NCI-H1436 (cell line): ENCODE measurements around the gene ZBTB18.
"Not testable (repeated sequence)": the region's sequence is repeated elsewhere in the genome, so short reads cannot be mapped to it uniquely, and the experiment has no call there.

Experiments
- DNase-seq: peaks from one replicate; lab custom pipeline; 2025; lab: John Stamatoyannopoulos, UW

The ZBTB18 gene

DNA sequence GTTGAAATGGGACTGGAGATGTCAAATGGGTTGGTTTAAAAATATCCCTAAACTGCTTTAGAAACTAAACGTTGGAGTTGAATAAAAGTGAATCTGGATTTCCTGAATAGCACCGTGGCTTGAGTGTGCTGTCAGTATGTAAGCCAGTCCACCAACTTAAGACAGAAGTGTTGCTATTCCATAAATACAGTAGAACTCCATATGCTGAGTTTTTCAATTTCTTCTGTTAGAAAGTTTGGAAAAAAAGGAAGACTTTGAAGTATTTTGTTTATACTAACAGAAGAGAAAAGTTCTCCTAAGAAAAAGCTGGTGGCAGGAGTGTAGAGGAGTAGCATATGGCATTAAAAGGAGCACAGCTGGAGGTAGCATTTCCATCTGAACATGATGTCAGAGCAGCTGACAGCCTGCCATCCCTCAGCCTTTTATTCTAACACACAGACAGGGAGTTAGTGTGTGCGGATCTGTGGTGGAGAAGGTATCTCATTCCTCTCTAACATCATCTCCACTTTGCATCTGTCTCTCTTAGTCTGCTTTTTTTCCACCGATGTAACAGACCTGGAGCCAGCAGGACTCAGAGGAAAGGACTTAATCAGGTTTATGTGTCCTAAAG lies at the start of gene ZBTB18:
Gene ZBTB18 (plus strand): TSS at position 449 of the 610 bp plus-strand sequence. CDS start 149 bp downstream, at position 598.
- DNase-seq, result no peak

DNA sequence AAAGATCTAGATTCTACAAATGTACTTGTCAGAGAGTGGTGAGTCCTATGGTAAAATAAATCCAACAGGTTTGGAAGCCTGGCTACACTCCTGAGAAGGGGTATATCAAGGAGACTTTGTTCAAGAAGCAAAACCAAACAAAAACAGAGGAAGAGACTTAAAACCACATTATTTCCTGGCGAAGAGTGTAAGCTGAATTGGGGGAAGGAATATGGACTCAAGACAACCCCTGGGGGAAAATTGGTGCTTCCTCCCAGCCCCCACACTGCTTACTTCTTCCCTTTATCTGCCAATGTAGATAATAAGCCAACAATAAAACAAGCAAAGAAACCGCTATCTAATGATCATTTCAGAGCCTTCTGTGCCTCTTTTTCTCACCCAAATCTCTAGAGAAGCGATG lies 48.4 kb upstream of the ZBTB18 start:
- DNase-seq, result no peak

DNA sequence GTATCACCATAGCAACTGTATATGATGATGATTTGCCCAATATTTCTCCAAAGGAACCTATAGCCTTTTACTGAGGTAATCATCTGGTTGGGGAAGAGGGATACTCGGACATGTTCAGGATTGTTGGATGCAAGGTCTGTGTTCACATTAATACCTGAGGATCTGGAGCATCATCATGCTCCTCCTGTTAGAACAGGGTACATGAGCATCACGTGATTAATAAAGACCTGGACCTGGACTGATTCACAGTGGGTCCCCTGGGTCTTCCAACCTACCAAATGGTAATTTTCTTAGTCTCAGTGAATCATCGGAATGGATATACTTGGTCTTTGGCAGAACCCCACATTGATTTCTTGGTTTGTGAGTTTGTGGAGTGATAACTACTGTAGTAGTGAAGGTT lies 45.6 kb upstream of the ZBTB18 start:
- DNase-seq, result no peak

DNA sequence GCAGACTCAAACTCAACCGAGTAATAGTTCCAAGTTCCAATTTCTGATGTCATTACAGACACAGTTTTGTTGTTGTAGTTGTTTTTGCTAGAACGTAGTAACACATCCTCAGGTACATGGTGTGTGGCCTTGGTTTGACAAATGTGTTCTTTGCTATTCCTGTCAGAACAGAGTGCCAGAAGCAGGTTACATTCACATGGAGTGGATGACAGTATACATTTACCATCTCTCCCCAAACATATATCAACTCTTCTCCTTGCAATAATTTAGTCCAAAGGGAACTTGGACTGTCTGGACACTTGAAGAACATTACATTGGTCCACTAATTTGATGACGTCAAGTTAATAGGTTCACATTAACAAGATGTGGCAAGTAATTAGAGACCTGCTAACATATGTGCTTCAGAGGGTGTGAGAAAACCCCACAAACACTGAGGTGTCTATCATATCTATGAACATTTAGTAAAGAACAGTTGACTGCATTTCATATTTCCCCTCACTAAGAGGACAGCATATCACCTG lies 44.6 kb upstream of the ZBTB18 start:
- DNase-seq, result no peak

DNA sequence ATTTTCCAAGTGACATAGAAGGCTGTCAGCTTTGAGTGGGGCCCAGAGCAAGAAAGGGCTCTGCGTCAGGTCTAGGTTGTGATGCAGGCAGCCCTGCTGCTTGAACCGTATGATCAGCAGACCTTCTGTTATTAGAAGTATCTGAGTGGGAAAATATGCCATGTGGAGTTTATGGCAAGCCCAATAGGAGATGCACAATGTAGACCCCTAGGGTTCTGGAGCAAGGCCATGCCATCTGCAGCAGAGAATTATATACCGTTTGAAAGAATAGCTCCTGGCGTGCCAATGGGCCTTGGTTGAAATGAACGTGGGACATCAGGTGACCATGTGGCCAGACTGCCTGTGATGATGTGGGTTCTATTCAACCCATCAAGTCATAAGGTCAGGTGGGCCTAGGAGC lies 44.1 kb upstream of the ZBTB18 start:
- no peak for DNase-seq

DNA sequence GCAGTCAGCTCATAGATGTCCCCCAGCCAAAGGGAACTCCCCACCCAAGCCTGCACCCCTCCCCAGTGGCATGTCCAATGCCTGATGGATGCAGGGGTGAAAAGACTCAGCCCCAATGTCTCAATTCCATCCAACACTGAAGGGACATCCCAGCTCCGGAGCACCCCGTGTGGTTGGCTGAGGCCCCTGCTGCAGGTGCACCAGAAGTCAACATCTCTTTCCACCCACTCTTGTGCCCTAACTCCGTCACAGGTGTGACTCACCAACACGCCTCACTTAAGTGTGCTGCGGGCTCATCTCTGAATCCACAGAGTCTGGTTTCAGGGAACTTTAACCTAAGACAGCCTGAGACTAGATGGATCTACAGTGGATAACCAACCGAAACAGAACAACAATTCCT lies 40.9 kb upstream of the ZBTB18 start:
- no peak for DNase-seq

DNA sequence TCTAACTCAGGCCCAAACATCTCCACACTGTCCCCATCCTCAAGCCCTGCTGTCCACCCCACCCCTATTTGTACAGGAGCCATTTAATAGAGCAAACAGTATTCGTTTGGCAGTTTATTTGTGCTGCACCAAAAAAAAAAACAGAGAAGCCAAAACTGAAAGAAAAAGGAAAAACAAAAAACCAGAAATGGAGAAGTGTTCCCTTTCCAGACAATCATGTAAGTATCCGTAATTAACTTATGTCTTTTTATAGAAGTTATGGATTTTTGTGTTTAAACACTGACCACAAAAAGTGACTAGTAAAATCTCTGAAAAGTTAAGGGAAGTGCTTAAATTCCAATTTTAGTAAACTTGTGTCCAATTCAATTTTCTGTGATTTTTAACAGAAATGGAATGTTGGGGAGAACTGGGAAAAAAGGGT lies 40.4 kb upstream of the ZBTB18 start:
- no peak for DNase-seq

DNA sequence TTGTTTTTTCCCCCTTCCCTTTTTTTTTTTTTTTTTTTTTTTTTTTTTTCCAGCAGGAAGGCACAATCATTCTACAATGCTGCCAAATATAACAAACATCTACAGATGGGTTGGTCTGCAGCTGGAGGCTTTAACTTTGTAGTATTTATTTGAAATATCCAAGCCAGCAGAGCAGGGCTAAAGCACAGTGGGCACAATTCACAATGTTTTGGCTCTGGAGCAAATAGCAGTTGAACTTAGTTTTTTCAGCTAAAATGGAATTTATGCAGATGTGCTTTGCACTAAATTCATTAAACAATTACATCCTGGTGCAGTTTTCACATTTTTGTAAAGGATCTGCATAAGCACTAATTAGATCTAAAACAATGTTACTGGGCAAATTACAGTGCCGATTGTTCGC lies 39.8 kb upstream of the ZBTB18 start:
- DNase-seq, result no peak

DNA sequence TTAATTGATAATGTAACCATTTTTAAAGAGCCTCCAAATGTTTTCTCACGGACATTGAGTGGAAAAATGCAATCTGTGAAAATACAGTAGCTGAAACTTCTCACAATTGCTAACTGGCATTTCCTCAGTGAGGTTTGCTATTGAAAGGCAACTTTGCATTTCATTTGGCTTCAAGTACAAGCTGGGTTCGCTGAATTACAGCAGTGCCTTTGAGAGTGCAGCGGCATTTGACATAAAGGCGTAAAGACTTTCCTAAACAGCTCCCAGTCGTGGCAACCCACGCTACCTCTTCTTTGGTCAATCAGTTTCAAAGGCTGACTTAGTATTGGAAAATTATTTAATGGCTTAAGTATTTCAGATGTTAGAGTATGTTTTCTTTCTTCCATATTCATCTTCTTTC lies 39.3 kb upstream of the ZBTB18 start:
- DNase-seq, result no peak

DNA sequence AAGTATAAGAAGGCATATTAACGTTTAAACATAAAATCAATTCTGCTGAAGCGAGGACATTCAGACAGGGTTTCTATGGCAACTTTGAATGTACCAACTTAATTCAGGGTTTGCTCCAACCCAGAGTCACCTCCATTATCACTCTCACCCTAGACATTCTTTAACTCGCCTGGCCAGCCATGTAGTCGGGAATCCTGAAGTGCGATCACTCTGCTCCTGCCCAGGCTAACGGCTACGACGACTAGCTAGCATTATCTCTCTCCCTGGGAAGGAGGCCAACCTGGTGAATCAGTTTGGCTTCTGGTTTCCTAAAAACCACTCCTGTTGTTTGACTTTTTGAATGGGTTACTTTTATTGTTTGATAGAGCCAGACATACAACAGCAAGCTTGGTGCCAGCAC lies 38.9 kb upstream of the ZBTB18 start:
- DNase-seq, result no peak

DNA sequence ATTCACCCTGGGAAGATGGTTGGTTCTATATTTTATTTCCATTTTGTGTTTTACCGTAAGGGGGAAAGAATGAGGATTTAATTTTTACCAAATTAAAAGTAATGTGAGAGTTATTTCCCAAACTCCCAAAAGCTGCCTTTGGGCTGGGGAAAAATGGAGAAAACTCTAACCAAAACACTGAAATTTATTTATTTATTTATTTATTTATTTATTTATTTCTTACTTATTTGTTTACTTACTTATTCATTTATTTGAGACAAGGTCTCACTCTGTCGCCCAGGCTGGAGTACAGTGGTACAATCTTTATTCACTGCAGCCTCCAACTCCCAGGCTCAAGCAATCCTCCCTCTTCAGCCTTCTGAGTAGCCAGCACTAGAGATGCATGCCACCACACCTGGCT lies 38.0 kb upstream of the ZBTB18 start:
- no peak for DNase-seq

DNA sequence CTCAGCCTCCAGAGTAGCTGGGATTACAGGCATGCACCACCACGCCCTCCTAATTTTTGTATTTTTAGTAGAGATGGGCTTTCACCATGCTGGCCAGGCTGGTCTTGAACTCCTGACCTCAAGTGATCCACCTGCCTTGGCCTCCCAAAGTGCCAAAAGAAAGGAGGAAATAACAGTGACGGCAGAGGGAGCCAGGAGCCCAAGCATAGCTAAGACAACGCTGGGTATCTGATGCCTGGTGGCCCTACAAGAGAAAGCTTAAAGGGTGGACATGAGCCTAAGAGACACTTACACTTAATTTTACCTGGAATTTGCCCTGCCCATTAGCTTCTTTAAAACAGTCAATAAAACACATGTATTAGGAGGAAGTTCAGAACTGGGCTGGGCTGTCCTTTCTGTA lies 36.2 kb upstream of the ZBTB18 start:
- DNase-seq, result not testable (repeated sequence)

DNA sequence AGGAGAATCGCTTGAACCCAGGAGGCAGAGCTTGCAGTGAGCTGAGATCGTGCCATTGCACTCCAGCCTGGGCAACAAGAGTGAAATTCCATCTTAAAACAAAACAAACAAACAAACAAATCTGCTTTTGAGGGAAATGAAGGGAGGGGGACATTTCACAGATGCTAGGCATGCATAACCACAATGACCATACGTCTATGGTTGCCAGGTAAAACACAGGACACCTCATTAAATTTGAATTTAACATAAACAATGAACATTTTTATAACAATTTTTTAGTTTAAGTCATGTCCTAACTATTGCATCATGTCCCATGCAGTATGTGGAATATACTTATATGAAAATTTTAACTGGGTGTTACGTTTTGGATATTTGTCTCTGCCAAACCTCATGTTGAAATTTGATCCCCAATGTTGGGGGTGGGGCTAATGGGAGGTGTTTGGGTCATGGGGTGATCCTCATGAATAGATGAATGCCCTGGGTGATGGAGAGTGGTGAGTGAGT lies 31.0 kb upstream of the ZBTB18 start:
- DNase-seq, result no peak

DNA sequence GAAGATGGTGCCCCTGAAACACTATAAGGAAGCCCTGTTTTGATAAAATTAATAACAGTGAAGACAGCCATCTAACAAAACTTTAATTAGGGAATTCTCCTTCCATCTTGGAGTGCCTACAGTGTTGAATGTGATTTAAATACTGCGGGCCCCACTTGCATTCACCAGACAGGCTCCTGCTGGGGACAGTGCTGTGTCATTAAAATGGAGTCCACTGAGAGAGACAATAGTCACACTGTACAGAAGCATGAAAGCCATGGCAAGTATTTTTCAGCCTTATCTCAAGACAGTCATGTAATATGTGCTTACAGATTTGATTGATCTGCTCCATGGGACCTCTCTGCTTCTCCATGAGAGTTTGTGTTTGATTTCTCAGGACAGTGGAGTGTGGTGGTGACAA lies 29.7 kb upstream of the ZBTB18 start:
- DNase-seq, result no peak

DNA sequence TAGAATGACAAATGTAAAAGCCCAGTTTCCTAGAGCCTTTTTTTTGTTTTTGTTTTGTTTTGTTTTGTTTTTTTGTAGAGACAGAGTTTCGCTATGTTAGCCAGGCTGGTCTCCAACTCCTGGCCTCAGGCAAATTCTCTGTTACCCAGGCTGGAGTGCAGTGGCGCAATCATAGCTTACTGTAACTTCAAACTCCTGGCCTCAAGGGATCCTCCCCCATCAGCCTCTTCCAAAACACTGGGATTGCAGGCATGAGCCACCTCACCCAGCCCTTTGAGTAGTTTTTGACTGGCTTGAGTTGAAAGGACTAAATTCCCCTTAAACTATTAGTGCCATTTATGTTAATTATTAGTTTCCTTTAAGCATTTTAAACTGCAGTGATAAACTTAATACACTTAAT lies 28.8 kb upstream of the ZBTB18 start:
- no peak for DNase-seq

DNA sequence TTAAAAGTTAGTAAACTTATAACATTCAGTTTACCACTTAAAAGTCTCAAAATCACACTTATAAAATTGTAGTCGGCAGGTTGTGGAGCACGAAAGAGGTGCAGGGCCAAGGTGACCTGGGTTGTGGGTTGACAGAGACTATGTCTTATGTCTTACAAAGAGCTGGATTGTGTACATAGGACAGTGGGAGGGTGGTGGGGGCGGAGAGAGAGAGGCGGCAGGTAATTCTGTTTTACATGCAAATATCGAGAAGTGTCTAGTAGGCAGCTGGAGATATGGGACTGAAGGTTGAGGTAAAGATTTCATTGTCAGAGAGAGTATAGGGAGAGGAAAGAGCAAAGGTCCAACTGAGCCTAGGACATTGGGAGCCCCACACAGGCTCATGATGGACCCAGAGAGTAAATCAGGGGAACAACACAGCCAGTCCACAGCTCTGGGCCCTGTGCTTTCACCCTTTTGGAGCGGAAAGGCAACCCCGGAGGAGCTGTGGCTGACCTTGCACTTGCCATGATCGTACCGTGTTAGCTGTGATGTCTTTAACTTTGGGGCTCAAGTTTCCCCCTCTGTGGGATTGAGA lies 28.1 kb upstream of the ZBTB18 start:
- no peak for DNase-seq

DNA sequence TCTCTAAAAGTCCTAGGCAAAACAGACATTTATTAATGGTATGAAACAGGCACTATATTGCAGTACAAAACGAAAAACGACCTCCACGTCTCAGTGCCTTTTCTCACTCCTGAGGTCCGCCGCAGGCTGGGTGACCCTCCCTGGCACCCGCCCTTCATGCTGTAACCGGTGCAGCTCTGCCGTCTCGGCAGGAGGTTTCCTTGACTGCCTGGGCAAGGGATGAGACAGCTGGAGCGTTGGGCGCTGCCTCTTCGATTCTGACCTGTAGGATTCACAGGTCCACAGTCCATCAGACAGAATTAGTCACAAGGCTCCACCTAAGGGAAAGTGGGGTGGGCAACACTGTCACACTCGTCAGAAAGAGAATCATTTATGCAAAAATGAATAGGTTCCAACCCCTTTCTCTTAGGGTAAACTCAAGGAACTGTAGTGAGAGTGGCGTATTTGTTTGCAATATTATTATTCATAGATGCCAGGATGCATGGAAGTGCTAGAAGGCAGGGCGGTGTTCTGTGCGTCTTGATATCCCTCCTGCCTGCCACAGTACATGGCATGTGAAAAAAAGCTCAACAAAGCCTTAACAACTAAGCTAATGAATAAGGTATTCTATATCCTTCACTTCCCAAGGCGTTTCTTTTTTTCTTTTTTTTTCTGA lies 23.5 kb upstream of the ZBTB18 start:
- no peak for DNase-seq

DNA sequence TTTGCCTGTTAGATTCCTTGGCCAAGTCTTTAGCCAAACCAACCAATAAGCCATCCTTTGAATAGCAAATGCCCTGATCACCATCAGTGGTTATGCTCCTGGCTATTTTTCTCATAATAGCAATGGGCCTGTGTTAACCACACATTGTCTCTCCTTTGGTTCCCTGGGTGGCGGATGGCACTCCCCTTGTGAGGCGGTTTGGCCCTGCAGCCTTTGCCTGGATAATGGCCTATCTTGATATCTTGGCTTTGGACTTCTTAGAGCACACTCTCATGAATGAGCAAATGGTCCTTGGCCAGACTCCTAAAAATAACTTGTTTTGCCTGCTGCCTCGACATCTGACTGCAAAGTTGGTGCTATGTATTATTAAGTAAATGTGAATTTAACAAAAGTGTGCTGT lies 22.4 kb upstream of the ZBTB18 start:
- DNase-seq, result no peak

DNA sequence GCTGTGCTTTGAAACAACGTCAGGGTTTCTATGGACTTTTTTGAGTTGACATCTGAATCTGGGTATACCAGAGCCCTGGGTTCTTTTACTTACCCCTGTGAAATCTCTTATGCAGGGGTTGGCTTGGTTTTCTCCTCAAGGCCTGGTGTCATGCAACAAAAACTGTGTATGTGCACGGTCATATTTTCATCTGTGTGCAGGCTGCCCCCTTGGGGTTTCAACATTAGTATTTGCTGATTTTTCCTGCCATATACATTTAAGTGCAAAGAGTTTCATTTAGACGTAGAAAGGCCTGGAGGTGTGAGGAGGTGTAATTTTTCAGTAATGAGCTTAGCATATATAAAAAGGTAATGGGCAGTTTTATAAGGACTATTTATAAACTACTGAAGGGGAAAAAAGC lies 22.0 kb upstream of the ZBTB18 start:
- DNase-seq, result no peak

DNA sequence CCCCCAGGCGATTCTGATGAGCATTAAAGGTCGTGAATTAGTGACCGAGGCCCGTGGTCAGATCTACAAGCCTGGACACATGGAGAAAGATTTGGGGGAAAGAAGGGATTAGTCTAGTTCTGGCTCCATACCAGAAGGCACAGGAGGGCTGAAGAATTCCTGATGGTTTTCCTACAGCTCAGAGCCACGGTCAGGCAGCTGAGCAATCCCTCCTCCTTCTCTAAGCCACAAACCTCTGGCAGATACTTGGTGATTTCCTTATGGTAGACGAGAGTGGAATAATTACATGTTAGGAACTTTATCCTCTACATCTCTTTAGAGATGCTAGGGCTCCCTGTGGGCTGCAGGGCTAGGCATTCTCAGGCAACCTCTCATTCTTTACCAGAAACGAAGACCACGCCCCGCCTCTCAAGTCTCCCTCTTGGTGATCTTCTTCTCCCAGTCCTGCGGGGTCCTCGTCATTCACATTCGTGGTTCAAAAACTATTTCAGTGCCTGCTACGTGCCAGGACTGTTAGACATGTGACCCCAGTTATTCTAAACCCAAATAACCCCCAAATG lies 20.5 kb upstream of the ZBTB18 start:
- no peak for DNase-seq

DNA sequence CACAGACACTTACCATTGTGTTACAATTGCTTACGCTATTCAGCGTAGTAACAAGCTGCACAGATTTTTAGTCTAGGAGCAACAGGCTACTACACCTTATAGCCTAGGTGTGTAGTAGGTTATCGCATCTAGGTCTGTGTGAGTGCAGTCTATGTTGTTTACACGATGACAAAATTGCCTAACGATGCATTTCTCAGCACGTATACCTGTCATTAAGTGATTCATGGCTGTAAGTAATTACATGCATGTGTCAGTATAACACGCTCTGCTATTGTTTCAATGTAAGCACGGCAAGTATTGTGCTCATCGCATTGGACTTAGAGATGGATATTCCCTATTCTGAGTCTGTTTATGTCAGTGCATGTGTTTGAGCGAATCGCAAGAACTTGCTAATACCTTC lies 15.7 kb upstream of the ZBTB18 start:
- DNase-seq, result no peak

DNA sequence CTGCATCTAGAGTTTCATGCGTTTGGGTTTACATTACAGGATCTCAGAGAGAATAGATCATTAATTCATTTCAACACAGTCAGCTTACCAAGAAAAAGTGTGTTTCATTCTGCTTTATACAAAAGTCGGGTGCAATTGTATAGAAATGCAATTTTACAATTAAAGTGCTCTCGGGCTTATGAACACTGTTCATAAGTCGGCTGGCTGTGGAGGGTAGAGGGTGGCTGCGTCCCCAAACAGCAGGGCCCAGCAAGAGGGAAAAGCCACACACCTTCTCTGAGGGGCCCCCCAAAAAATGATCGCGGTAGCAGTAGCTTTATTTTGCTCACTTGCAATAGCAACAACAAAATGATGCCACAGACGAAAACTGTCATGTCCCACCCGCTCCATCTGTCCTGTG lies 13.8 kb upstream of the ZBTB18 start:
- DNase-seq, result no peak

DNA sequence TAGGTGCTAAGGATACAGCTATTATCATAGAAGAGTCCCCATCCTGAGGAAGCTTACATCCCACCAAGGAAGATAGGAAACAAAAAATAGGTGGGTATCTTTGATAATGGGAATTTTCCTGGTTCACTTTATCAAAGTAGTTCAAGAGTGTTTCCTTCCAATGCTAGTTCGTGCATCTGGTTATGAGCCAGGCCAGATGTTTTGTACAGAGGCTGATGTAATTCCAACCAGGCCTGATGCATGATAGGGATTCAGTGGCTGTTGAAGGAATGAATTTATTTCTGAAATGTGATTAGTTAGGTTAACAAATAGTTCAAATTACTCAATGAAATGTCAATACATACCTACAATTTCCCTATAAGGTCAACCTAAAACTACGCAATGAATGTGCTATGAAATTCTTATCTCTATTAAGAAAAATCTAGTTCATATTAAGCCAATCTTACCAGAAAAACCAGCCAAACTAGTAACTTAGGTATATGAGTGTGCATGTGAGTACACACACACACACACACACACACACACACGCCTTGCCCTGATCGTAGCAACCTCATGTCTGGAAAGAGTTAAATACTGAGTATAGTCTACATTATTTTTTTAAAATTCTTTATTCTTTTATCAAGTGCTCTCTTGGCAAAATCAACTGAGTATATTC lies 9.5 kb upstream of the ZBTB18 start:
- DNase-seq, result no peak
